ENCODE measurements around the gene POMGNT1. TPM values are rescaled to one million over a fixed set of nuclear protein-coding genes. Genes with fewer than 3 reads are reported as not detected.
A peak's percentile ranks its signal among the peaks of the same experiment; 100 is the strongest.

Gene POMGNT1
- total and polyA plus RNA-seq, 10 of the 15 experiments (the other 5 are each of a cell fraction or from before 2014, with no cell fraction given) = 8.6 to 35.2 (median 29.5) TPM

- peaks cover 1 to 4% of the 10 kb centered on the region in 2 experiments; a peak in 2 of 4 replicates for H3K36me3 ChIP-seq (ENCODE audit: control insufficient read depth in 2 of 2, insufficient read depth in 2 of 2, low read length in 1 of 2)
- peak within 1 kb of the TSS; percentile 84 for H3K27ac ChIP-seq (ENCODE audit: control insufficient read depth, insufficient read depth)
- H2AFZ ChIP-seq (ENCODE audit: control insufficient read depth, low read depth, low read length) = peak within 1 kb of the TSS; percentile 98
- H4K20me1 ChIP-seq (ENCODE audit: control insufficient read depth, insufficient read depth) = no peaks in the 10 kb centered on the region
- in situ Hi-C loops (cut with MboI) = no loop called here
- H3K79me2 ChIP-seq (ENCODE audit: control insufficient read depth, insufficient read depth, low read length) = peaks cover 22% of the 10 kb centered on the region
- no TSS peak for BruUV-seq (replicated peaks)
- ChIA-PET CTCF (interaction anchor here (0.5 to 4.2 kb wide), 14 partner anchors 13 to 562 kb away, joined by 3 to 86 read pairs (median 4); partner anchors contain the start of genes GPBP1L1 and NSUN4), SMC1A (ENCODE audit: uncharacterized antibody, unreplicated experiment) (interaction anchor here (0.9 to 2.2 kb wide), 9 partner anchors 14 to 101 kb away, joined by 3 to 12 read pairs (median 4); no protein-coding TSS in a partner anchor), POLR2A (interaction anchor here (0.6 to 2.0 kb wide), 10 partner anchors 41 to 702 kb away, joined by 3 to 8 read pairs (median 4); partner anchors contain the start of genes LRRC41 and UQCRH), RAD21 (ENCODE audit: unreplicated experiment) (interaction anchor here (0.6 to 2.4 kb wide), 19 partner anchors 22 to 1653 kb away, joined by 3 to 23 read pairs (median 4); partner anchors contain the start of genes EIF2B3, LRRC41, NSUN4 and UQCRH)
- DNase-seq (ENCODE audit: low read depth, low spot score) (peak; percentile 94), FAIRE-seq (peak; percentile 89), ATAC-seq (peak; percentile 95)
- H3K9me3 ChIP-seq (replicated peaks; ENCODE audit: control insufficient read depth, insufficient read depth, low read length) = no peaks in the 10 kb centered on the region
- peak within 1 kb of the TSS; percentile 84 for H3K9ac ChIP-seq (ENCODE audit: control insufficient read depth, insufficient read depth, low read length)
- intact Hi-C loops (cut with micrococcal nuclease; ENCODE audit: unreplicated experiment) = loop anchor here (1.0 kb wide), 2 partner anchors 56 to 101 kb away; partner anchors contain the start of genes LRRC41 and UQCRH
- peak within 1 kb of the TSS; percentile 93 for H3K4me2 ChIP-seq (ENCODE audit: control insufficient read depth, insufficient read depth)
- peaks cover 7% of the 10 kb centered on the region; the same call in 1 of the 2 replicates for H3K4me1 ChIP-seq (ENCODE audit: control insufficient read depth, insufficient read depth, low read length)
- WGBS (ENCODE audit: insufficient coverage, insufficient replicate concordance, low lambda C conversion rate, missing lambda C conversion rate) = 2% methylated on average over 34 of the region's 49 CpGs
- H3K27me3 ChIP-seq (replicated peaks in 1 of 2; ENCODE audit: control insufficient read depth in 2 of 2, insufficient read depth in 2 of 2, low read length in 1 of 2) = no peaks in the 10 kb centered on the region
- peak within 1 kb of the TSS; percentile 96 for H3K4me3 ChIP-seq
- TF ChIP-seq ZNF592 (IDR thresholded peaks at IDR 0.05) (no peak), SKIL (IDR thresholded peaks at IDR 0.05; ENCODE audit: low read depth, poor library complexity, severe bottlenecking) (peak; percentile 41), GABPA (IDR thresholded peaks at IDR 0.05; ENCODE audit: low read depth) (peak; percentile 85), MTA3 (IDR thresholded peaks at IDR 0.05; ENCODE audit: borderline replicate concordance, low read length) (no peak), CBFB (IDR thresholded peaks at IDR 0.05; ENCODE audit: low read depth) (peak; percentile 36; the same call in 1 of the 2 replicates), PML (IDR thresholded peaks at IDR 0.05; ENCODE audit: low read length) (0 out of 2 replicates have a peak, but pooled peaks have one; percentile 23), LARP7 (IDR thresholded peaks at IDR 0.05) (peak; percentile 57), RFX5 (IDR thresholded peaks at IDR 0.05; ENCODE audit: low read depth, low read length) (peak; percentile 65; the same call in 1 of the 2 replicates), IRF4 (IDR thresholded peaks at IDR 0.05; ENCODE audit: low read depth, low read length) (no peak), SIN3A (IDR thresholded peaks at IDR 0.05; ENCODE audit: low read depth, low read length) (peak; percentile 100), RB1 (IDR thresholded peaks at IDR 0.05; ENCODE audit: borderline replicate concordance) (peak; percentile 99), NKRF (conservative IDR thresholded peaks at IDR 0.05) (peak; percentile 100), ETV6 (conservative IDR thresholded peaks at IDR 0.05 in 1 of 2, IDR thresholded peaks at IDR 0.05 in 1 of 2; ENCODE audit: borderline replicate concordance in 1 of 2, low read depth in 1 of 2) (no peak), ZNF217 (IDR thresholded peaks at IDR 0.05) (no peak), SUZ12 (IDR thresholded peaks at IDR 0.05; ENCODE audit: unreplicated experiment) (no peak)
Observed at GRCh38 chr1:46247436-46248121, 49.3 kb upstream of the POMGNT1 start, which contains the start of gene RAD54L. RAD54L (plus strand) TSS chr1:46247763; CDS start chr1:46248406, 643 bp downstream.
